ENCODE measurements around the gene DNMT1. TPM values are rescaled to one million over a fixed set of nuclear protein-coding genes. Genes with fewer than 3 reads are reported as not detected.
A peak's percentile ranks its signal among the peaks of the same experiment; 100 is the strongest.

DNMT1 gene
- polyA plus RNA-seq, 1 donor (not counting 4 experiments of a cell fraction or from before 2014, with no cell fraction given): 52.0 TPM

DNA sequence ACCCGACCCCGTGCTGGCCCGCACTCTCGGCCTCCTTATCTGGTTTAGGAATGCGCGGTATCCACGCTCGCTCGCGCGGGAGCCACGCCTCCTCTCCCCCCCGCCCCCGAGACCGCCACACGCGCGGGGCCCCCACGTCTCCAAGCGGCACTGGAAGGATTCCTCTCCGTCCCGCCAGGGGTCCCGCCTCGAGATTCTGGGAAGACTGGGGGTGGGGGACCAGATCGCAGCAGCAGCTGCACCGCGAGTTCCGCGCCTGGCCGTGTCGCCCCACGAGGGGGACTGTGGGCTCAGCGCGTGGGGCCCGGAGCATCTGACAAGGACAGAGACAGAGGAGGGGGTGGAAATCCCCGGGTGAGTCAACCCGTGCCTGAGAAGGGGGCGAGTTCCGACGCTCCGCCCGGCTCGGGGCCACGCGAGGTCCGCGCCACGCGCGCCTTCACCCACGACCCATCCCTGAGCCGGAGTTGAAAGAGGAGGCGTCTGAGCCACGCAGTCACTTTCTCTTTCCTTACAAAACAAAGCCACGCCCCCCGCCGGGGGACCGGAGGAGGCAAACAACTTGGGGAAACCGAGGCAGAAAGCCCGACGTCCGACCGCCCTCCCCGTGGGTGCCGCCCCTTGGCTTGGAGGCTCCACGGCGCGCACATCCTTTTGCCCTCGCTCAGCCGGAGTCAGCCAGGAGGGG is 35.6 kb upstream of the DNMT1 start:
- Histone ChIP-seq H3K4me2 (ENCODE audit: control insufficient read depth, extremely low read depth, insufficient read depth, low read depth, low read length) (peak overlapping the region; percentile 90), H3K79me2 (ENCODE audit: control insufficient read depth, insufficient read depth, low read length) (no peaks in the 10 kb centered on the region), H2AFZ (ENCODE audit: control insufficient read depth, low read length) (peak overlapping the region; percentile 84), H3K4me3 (ENCODE audit: control insufficient read depth in 2 of 3, extremely low read depth in 1 of 3, insufficient read depth in 2 of 3, low read depth in 1 of 3, low read length in 3 of 3) (peak overlapping the region; percentile 75 to 89 (median 85)), H3K9me1 (ENCODE audit: control insufficient read depth, extremely low read depth, insufficient read depth, low read length) (no peaks in the 10 kb centered on the region), H3K9ac (ENCODE audit: control insufficient read depth, extremely low read depth, insufficient read depth, low read length) (peak overlapping the region; percentile 87), H3K36me3 (ENCODE audit: control insufficient read depth in 2 of 2, extremely low read depth in 1 of 2, insufficient read depth in 2 of 2, low read length in 2 of 2) (no peaks in the 10 kb centered on the region), H3K27ac (ENCODE audit: control insufficient read depth, insufficient read depth, low read length) (peak overlapping the region; percentile 56), H3K9me3 (ENCODE audit: control insufficient read depth, low read depth, low read length) (no peaks in the 10 kb centered on the region), H3K27me3 (ENCODE audit: control insufficient read depth, extremely low read depth, insufficient read depth, low read length) (no peaks in the 10 kb centered on the region), H3K4me1 (ENCODE audit: control insufficient read depth, extremely low read depth, insufficient read depth, low read length) (no peaks in the 10 kb centered on the region), H4K20me1 (ENCODE audit: control insufficient read depth, extremely low read depth, insufficient read depth, low read length) (no peaks in the 10 kb centered on the region)
- TF ChIP-seq EZH2 (IDR thresholded peaks at IDR 0.05; ENCODE audit: low read length): no peak
- TF ChIP-seq CTCF (optimal IDR thresholded peaks at IDR 0.05 in 1 of 3, IDR thresholded peaks at IDR 0.05 in 1 of 3, conservative IDR thresholded peaks at IDR 0.05 in 1 of 3; ENCODE audit: extremely low read depth in 1 of 3, insufficient read depth in 2 of 3, low read length in 3 of 3): no peak
- no peak for DNase-seq (ENCODE audit: low read depth, low spot score)
- FAIRE-seq: no peak
- dilution Hi-C loops (cut with MboI; ENCODE audit: extremely low pct_ligation_motif_present, low sequenced_read_pairs): no loop called here

DNA sequence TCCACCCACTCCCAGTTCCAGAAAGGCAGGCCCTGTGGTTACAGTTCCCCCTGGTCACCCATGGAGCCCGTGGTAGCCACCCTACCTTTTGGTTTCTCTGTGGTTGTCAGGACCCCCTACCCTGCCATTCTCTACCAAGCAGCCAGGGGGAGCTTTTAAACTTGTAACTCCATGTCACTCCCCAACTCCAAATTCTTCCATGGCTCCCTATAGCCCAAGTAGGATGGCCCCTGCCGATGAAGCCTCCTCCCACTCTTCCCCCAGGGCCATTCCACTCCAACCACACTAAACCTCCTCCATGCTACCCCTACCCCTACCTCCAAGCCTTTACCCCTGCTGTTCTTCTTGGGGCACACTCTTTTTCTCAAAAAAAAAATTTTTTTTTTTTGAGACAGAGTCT is 34.2 kb upstream of the DNMT1 start:
- DNase-seq (ENCODE audit: low read depth, low spot score) (no peak), FAIRE-seq (no peak)
- H3K4me2 ChIP-seq (ENCODE audit: control insufficient read depth, extremely low read depth, insufficient read depth, low read depth, low read length): no peak overlapping the region
- no peaks in the 10 kb centered on the region for H3K27me3 ChIP-seq (ENCODE audit: control insufficient read depth, extremely low read depth, insufficient read depth, low read length)
- H4K20me1 ChIP-seq (ENCODE audit: control insufficient read depth, extremely low read depth, insufficient read depth, low read length): no peaks in the 10 kb centered on the region
- no peak overlapping the region for H2AFZ ChIP-seq (ENCODE audit: control insufficient read depth, low read length)
- H3K9me1 ChIP-seq (ENCODE audit: control insufficient read depth, extremely low read depth, insufficient read depth, low read length): no peaks in the 10 kb centered on the region
- dilution Hi-C loops (cut with MboI; ENCODE audit: extremely low pct_ligation_motif_present, low sequenced_read_pairs): no loop called here
- no peak overlapping the region for H3K4me3 ChIP-seq (ENCODE audit: control insufficient read depth in 2 of 3, extremely low read depth in 1 of 3, insufficient read depth in 2 of 3, low read depth in 1 of 3, low read length in 3 of 3)
- H3K27ac ChIP-seq (ENCODE audit: control insufficient read depth, insufficient read depth, low read length): no peak overlapping the region
- no peaks in the 10 kb centered on the region for H3K9me3 ChIP-seq (ENCODE audit: control insufficient read depth, low read depth, low read length)
- H3K9ac ChIP-seq (ENCODE audit: control insufficient read depth, extremely low read depth, insufficient read depth, low read length): no peak overlapping the region
- H3K36me3 ChIP-seq (ENCODE audit: control insufficient read depth in 2 of 2, extremely low read depth in 1 of 2, insufficient read depth in 2 of 2, low read length in 2 of 2): no peaks in the 10 kb centered on the region
- no peaks in the 10 kb centered on the region for H3K4me1 ChIP-seq (ENCODE audit: control insufficient read depth, extremely low read depth, insufficient read depth, low read length)
- TF ChIP-seq CTCF (optimal IDR thresholded peaks at IDR 0.05 in 1 of 3, IDR thresholded peaks at IDR 0.05 in 1 of 3, conservative IDR thresholded peaks at IDR 0.05 in 1 of 3; ENCODE audit: extremely low read depth in 1 of 3, insufficient read depth in 2 of 3, low read length in 3 of 3): peak; percentile 42 to 49 (median 42)
- TF ChIP-seq EZH2 (IDR thresholded peaks at IDR 0.05; ENCODE audit: low read length): no peak
- no peaks in the 10 kb centered on the region for H3K79me2 ChIP-seq (ENCODE audit: control insufficient read depth, insufficient read depth, low read length)
